Panc1 (cell line): ENCODE measurements around the gene CDH8. TPM values are rescaled to one million over a fixed set of nuclear protein-coding genes. Genes with fewer than 3 reads are reported as not detected.

Experiments
- ATAC-seq: fragments of 200-7000 bp; cut with Tn5 transposase; 2 replicates; pipeline ENCODE4 v1.9.1; 2020; ENCODE audit warnings: mild to moderate bottlenecking, moderate library complexity
- BruUV-seq: library from RNA; stranded (reverse); fragments of 400-500 nt; replicated peaks from 2 replicates; lab custom pipeline; 2021; lab: Mats Ljungman, UMichigan
- CTCF ChIA-PET: fragments of 300-600 bp; sonication (Branson Sonifier 250); formaldehyde crosslinking; loops from one replicate; lab custom pipeline; 2022; ENCODE audit warnings: antibody characterized with exemption; lab: Charles Lee
- POLR2A ChIA-PET: fragments of 300-600 bp; sonication (Branson Sonifier 250); formaldehyde crosslinking; loops from one replicate; lab custom pipeline; 2022; ENCODE audit warnings: antibody characterized with exemption; lab: Charles Lee
- DNase-seq: peaks from one replicate; pipeline ENCODE4 v3.0.0-alpha.2; 2010; ENCODE audit warnings: low read depth, low spot score
- H3K27ac ChIP-seq: 2 replicates; pipeline ENCODE4 v1.5.1; 2011; ENCODE audit warnings: mild to moderate bottlenecking, low read length, inconsistent platforms
- H3K27me3 ChIP-seq: fragments of 200-500 bp; sonication (Bioruptor generic); 2 replicates; pipeline ENCODE4 v1.6.0; 2014; ENCODE audit warnings: low read length, inconsistent platforms; ENCODE audit not compliant: control insufficient read depth, insufficient read depth
- H3K36me3 ChIP-seq: fragments of 200-500 bp; sonication (Bioruptor generic); 2 replicates; pipeline ENCODE4 v1.5.1; 2014; ENCODE audit warnings: inconsistent platforms, mild to moderate bottlenecking, low read length, moderate library complexity; ENCODE audit not compliant: control insufficient read depth, insufficient read depth
- H3K4me1 ChIP-seq: 2 replicates; pipeline ENCODE4 v1.5.1; 2011; ENCODE audit warnings: inconsistent platforms, mild to moderate bottlenecking, low read length, moderate library complexity; ENCODE audit not compliant: control insufficient read depth, insufficient read depth
- H3K4me3 ChIP-seq, 2 experiments: 2 replicates each; pipeline ENCODE4 v1.5.1; 2011 to 2012; ENCODE audit warnings: low read depth in 2 of 2, low read length in 2 of 2, mild to moderate bottlenecking in 2 of 2, inconsistent platforms in 1 of 2, moderate library complexity in 1 of 2
- H3K9me3 ChIP-seq: fragments of 200-500 bp; sonication (Bioruptor generic); 2 replicates; pipeline ENCODE4 v1.5.1; 2014; ENCODE audit warnings: low read depth, mild to moderate bottlenecking, inconsistent platforms, low read length, moderate library complexity; ENCODE audit not compliant: control insufficient read depth, insufficient read depth
- POLR2AphosphoS5 ChIP-seq: IDR thresholded peaks from 2 replicates; pipeline ENCODE4 v1.6.1; 2012; ENCODE audit warnings: mild to moderate bottlenecking, low read depth, low read length, moderate library complexity
- SIN3A ChIP-seq: IDR thresholded peaks from 2 replicates; pipeline ENCODE4 v1.6.1; 2012; ENCODE audit warnings: low read depth, mild to moderate bottlenecking, low read length, moderate library complexity, borderline replicate concordance; ENCODE audit not compliant: insufficient read depth
- TCF7L2 ChIP-seq: IDR thresholded peaks from 2 replicates; pipeline ENCODE4 v1.6.1; 2011; ENCODE audit warnings: mild to moderate bottlenecking, low read depth, low read length, inconsistent platforms
- in situ Hi-C: cut with HindIII; loops from 2 replicates; pipeline ENCODE4 v1.10.0; 2016; ENCODE audit warnings: low sequenced_read_pairs, low pct_unique_long_range_greater_than_20kb
- intact Hi-C: fragments of 100-400 bp; cut with micrococcal nuclease; formaldehyde crosslinking; loops from one replicate; pipeline ENCODE4 v1.10.0; 2022; ENCODE audit not compliant: unreplicated experiment
- total RNA-seq: library from RNA; stranded (reverse); gene quantifications from one replicate; pipeline ENCODE4 v1.2.1, GENCODE V29; 2021; ENCODE audit not compliant: unreplicated experiment
- TF ChIP-seq, protein P1 (sequence below): fragments of 450-650 bp; IDR thresholded peaks from 2 replicates; pipeline ENCODE4 v1.5.1; 2017; ENCODE audit warnings: mild to moderate bottlenecking
- TF ChIP-seq, protein P2 (sequence below), 2 experiments: IDR thresholded peaks; 2 replicates each; pipeline ENCODE4 v1.6.1; 2011 to 2012; ENCODE audit warnings: low read depth in 2 of 2, control low read depth in 1 of 2, low read length in 1 of 2, mild to moderate bottlenecking in 1 of 2, moderate library complexity in 1 of 2; ENCODE audit not compliant: insufficient read depth in 1 of 2

Gene CDH8
- total RNA-seq, 1 experiment from 2014 or later = 0.21 TPM

DNA sequence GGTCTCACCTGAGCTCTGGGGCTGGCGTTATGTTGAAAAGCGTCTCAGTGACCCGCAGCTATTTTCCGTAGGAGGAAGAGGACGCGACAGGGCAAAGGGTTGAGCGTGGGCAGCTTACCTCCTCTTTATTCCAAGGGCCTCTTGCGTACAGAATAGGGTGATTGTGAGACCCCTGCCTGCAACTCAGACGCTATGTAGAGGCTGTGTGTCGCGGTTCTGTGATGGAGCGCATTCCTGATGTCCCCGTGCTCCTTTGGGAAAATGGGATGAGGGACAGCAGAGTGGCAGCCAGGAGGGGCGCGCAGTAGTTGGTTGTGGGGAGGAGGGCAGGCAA lies 531 bp upstream of the CDH8 start:
- no peak for DNase-seq
- no peaks in the 10 kb centered on the region for H3K4me1 ChIP-seq
- no peak for ATAC-seq
- no peak overlapping the region for H3K27ac ChIP-seq
- CTCF ChIA-PET = no interaction called here
- TF ChIP-seq SIN3A (no peak), POLR2AphosphoS5 (no peak), TCF7L2 (no peak)
- TF ChIP-seq, protein P1, sequence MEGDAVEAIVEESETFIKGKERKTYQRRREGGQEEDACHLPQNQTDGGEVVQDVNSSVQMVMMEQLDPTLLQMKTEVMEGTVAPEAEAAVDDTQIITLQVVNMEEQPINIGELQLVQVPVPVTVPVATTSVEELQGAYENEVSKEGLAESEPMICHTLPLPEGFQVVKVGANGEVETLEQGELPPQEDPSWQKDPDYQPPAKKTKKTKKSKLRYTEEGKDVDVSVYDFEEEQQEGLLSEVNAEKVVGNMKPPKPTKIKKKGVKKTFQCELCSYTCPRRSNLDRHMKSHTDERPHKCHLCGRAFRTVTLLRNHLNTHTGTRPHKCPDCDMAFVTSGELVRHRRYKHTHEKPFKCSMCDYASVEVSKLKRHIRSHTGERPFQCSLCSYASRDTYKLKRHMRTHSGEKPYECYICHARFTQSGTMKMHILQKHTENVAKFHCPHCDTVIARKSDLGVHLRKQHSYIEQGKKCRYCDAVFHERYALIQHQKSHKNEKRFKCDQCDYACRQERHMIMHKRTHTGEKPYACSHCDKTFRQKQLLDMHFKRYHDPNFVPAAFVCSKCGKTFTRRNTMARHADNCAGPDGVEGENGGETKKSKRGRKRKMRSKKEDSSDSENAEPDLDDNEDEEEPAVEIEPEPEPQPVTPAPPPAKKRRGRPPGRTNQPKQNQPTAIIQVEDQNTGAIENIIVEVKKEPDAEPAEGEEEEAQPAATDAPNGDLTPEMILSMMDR = no peak
- TF ChIP-seq, protein P2, sequence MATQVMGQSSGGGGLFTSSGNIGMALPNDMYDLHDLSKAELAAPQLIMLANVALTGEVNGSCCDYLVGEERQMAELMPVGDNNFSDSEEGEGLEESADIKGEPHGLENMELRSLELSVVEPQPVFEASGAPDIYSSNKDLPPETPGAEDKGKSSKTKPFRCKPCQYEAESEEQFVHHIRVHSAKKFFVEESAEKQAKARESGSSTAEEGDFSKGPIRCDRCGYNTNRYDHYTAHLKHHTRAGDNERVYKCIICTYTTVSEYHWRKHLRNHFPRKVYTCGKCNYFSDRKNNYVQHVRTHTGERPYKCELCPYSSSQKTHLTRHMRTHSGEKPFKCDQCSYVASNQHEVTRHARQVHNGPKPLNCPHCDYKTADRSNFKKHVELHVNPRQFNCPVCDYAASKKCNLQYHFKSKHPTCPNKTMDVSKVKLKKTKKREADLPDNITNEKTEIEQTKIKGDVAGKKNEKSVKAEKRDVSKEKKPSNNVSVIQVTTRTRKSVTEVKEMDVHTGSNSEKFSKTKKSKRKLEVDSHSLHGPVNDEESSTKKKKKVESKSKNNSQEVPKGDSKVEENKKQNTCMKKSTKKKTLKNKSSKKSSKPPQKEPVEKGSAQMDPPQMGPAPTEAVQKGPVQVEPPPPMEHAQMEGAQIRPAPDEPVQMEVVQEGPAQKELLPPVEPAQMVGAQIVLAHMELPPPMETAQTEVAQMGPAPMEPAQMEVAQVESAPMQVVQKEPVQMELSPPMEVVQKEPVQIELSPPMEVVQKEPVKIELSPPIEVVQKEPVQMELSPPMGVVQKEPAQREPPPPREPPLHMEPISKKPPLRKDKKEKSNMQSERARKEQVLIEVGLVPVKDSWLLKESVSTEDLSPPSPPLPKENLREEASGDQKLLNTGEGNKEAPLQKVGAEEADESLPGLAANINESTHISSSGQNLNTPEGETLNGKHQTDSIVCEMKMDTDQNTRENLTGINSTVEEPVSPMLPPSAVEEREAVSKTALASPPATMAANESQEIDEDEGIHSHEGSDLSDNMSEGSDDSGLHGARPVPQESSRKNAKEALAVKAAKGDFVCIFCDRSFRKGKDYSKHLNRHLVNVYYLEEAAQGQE (IDR thresholded peaks at IDR 0.05; ENCODE audit: insufficient read depth in 1 of 2, low read depth in 2 of 2, low read length in 1 of 2) = no peak
- H3K27me3 ChIP-seq = no peaks in the 10 kb centered on the region; the same call in 1 of the 2 replicates
- intact Hi-C loops = no loop called here
- no peaks in the 10 kb centered on the region for H3K36me3 ChIP-seq
- no TSS peak for BruUV-seq
- in situ Hi-C loops = no loop called here
- POLR2A ChIA-PET = no interaction called here
- H3K4me3 ChIP-seq = no peak overlapping the region
- no peaks in the 10 kb centered on the region for H3K9me3 ChIP-seq

DNA sequence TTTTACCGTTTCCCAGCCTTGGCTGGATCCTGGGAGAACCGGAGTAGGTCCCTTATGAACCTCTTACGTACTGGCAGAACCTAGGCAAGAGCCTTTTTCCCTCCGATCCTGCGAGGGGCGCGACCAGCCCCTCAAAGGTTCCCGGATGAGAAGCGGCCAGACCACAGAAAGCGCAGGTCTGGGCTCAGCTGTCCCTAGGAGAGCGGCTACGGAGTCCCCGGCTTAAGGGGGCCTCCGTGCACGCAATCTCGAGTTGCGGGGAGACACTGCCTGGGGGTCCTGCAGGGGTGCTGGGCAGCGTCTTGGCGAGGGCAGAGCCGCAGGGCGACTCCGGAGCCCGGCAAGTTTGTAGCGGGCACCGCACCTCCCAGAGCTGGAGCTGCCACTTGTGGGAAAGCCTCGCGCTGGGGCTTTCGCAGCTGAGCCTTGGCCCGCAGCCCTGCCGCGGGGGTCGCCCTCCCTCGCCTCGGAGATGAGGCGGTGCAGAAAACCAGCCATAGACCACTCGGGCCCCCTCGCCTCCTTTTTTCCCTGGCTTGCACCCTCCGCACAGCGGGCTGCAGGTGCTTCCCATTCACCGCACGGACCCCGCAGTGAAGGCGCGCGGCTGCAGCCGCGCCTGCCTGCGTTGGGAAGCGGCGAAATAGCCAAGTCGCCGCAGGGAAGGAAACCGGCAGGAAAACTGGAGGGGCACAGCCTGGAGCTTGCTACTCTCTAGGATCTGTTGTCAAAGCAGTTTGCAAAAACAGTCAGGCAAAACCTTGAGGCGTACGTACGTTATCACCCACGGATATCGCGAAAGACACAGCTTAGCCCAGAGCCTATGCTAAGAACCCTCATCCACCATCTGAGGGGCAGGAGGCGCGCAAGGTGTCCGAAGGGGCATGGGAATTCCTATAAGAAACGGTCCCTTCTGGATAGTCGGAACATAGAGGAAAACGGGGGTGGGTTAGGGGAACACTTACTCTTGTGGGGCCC lies 834 bp downstream of the CDH8 start:
- ChIA-PET CTCF (interaction anchor here (0.6 kb wide), 1 partner anchor 27 kb away, joined by 9 read pairs; no protein-coding TSS in a partner anchor), POLR2A (no interaction called here)
- TF ChIP-seq, protein P1 = no peak
- TF ChIP-seq, protein P2 (IDR thresholded peaks at IDR 0.05; ENCODE audit: insufficient read depth in 1 of 2, low read depth in 2 of 2, low read length in 1 of 2) = no peak
- TF ChIP-seq TCF7L2 (no peak), POLR2AphosphoS5 (no peak), SIN3A (no peak)
- DNase-seq (no peak), ATAC-seq (no peak)
- Histone ChIP-seq H3K4me3 (no peak overlapping the region), H3K27me3 (no peaks in the 10 kb centered on the region; the same call in 1 of the 2 replicates), H3K27ac (no peak overlapping the region), H3K4me1 (no peaks in the 10 kb centered on the region), H3K36me3 (no peaks in the 10 kb centered on the region), H3K9me3 (no peaks in the 10 kb centered on the region)
- BruUV-seq = no TSS peak
- in situ Hi-C loops = no loop called here
- intact Hi-C loops = no loop called here
